Activated T-cell treated with anti-CD3 and anti-CD28 coated beads for 4 hours (primary cell): ENCODE results near the gene PAK6.

ENCODE experiments used
- DNase-seq: peaks from one replicate; pipeline ENCODE4 v3.0.0-alpha.2; 2020

PAK6 gene

DNA sequence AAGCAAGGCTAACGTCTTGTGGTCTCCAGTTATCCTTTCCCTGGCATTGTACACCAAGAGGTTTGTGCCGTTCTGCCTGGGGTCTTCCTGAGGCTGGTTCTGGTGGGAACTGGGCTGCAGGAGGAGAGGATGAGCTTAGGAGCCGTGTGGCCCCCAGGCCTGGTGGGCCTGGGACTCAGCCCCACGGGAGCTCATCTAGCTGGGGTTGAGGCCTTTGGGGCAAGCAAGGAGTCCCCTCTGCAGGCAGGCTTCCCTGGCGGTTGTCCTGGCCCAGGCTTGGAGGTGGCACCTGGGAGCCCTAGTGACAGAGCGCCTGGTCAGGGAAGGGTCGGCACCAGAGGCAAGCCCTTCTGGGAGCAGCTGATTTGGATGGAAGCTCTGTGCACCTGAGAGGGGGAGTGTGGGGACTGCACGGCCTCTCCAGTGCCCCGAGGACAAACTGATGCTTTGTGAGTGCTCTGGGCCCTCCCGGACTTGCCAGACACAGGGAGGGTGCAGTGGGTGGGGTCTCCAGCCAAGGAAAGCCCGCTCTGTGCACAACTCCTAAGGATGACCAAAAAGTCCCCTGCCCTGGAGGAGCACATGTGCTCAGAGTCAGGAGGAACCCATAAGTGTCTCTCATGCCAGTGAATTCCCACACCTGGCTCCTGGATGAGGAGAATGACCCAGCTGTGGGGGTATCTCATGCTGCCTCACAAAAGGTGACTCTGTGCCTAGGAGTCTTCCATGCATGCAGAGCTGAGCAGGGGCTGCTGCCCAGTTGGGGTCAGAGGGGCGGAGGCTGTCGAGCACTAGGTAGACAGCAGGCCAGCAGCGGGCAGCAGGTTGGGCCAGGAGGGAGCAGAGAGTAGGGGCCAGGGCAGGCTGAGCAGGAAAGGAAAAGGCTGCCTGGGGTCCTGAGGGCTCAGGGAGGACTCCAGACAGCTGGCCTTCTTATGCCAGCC lies 2.7 kb downstream of the PAK6 start:
- DNase-seq = no peak

DNA sequence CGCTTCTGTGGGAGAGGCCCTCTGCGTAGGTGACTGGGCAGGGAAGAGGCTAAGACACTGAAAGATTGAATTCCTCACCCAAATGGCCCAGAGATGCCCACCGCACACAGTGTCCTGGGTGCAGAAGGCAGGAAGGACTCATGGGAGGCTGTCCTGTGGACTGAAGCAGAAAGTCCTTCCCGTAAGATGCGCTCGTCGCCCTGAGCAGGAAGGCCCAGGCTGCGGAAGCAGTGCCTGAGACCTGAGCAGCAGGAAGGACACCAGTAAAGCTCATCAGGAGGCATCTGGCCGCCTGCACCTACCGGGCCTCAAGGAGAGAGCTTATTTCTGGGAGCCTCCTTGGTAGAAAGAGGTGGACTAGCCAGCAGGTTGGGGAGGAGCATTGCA lies 3.3 kb downstream of the PAK6 start:
- no peak for DNase-seq

DNA sequence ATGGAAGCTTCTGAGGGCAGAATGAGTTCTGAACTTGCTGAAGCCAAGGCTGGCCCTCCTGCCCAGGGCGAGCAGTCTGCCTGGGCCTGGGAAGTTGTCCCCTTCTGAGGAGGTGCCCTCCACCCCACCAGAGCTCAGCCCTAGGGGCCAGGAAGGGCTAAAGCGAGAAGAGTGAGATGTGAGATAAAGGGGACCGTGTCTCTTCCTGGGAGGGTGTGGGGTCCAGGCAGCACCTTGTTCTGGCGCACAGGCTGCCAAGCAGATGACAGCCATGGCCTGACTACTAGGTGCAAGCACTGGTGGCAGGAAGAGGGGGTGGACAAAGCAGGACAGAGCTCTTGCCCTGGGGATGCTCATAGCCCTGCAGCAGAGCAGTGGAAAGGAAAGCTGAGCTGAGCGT lies 3.7 kb downstream of the PAK6 start:
- no peak for DNase-seq

DNA sequence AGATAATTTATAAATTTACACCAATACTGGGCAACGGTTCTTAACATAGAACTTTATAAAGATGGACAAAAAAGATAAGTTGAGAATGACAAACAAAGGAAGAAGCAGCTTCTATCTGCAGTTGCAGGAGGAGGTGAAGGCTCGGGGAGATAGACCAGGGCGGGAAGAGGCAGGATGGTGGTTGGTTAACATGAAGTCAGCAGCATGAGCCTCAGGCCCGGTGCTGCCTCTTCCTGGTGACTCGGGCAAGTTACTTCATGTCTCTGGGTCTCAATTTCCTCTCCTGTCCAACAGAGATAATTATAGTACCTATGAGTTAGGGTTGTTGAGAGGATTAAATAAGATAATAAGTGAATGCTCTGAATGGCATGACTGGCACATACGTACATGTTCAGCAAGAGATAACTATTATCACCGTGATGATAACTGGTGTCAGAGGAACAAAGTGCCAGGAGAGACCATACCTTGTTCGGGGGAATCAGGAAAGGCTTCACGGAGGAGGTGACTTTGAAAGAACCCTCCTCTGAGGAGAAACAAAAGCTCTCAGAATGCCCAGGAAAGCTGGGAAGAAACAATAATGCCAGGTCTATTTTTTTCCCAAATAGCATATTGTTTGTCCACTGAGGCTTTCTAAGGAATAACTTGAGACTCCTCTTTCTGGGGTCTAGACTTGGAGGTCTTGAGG lies 4.4 kb downstream of the PAK6 start:
- no peak for DNase-seq

DNA sequence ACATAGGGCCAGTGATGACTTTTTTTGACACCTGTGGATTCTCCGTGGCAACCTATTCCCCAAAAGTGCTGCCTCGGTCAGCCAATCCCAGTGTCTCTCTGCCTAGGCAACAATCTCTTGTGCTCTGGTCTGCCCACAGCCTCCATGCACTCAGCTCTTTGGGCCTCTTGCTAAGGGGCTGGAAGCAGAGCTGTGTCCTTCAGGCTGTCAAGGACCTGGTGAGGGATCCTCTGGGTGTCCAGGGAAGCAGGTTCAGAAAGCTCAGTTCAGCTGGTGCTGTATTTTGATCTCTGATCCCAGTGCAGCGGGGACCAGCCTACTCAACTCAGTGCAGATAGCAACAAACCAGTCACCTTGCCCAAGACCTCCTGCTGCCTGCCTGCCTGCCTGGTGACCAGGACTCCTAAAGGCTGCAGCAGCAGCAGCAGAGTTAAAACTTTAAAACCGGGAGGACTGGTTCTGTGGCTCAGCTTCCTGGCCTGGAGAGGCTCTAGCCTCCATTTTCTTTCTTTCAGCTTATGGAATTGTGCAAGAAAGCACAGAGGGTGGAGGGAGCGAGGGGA lies 6.2 kb downstream of the PAK6 start:
- DNase-seq = no peak

DNA sequence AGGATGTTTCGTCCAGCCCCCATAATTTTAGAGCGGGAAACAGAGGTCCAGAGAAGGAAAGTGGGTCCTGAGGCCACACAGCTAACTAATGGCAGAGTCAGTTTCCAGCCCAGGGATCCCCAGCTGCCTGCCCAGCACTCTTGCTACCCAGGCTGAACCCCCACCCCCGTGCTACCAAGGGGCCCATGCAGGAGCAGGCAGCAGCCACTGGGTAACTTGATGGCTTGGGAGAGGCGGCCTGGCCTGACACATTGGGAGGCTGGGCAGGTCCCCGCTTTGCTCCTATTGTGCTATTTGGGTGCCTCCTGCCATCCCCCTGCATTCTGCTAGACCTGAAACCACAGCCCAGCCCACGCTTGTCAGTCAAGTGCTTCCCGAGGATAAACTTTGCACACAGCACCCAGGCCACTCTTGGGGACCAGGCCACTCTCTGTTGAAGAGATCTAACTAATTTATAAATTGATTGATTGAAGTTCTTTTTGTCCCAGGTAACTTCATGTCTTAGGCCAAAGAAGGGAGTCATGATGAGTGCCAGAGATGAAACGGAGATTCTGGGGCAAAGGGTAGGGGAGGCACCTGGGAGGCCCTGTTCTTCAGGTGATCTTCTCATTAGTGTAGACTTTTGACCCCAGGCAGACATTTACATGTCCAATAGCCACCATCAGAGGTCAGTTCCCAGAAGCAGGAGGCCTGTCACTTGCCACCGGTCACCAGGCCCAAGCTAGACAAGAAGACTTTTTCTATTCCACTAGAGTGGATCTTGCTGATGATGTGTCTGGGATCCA lies 7.0 kb downstream of the PAK6 start:
- DNase-seq = no peak

DNA sequence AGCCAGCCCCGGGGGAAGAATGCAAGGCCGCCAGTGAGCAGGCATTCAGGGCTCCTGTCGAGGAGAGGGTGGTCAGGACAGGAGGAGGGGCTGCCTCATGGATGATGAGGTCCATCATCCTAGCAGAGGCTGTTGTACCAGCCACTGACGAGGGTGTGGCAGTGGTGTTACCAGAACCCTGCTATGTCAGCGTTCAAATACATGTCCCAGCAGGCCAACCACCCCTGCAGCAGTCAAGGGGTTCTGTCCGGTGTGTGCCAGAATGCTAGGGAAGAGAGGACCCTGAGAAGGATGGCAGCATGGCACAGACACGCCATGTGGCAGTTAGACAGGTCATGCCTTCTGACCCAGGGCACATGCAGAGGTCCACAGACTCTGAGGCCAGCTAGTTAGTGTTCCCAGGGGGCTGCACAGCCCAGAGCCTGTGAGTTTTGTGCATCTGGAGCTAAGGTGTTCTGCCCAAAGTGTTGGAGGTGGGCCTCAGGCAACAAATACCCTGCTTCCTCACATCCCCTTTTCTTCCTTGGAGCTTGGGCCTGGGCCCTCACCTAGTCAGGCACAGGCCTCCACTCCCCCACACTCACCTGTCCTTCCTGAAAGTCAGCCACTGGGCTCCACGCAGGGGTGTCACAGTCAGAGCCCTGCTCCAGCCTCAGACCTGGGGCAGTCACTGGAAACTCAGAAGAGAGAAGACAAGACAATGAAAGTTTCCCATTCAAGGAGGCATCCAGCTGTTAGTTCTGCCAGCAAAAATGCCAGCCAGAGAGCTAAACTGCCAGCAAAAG lies 7.8 kb downstream of the PAK6 start:
- DNase-seq = no peak

DNA sequence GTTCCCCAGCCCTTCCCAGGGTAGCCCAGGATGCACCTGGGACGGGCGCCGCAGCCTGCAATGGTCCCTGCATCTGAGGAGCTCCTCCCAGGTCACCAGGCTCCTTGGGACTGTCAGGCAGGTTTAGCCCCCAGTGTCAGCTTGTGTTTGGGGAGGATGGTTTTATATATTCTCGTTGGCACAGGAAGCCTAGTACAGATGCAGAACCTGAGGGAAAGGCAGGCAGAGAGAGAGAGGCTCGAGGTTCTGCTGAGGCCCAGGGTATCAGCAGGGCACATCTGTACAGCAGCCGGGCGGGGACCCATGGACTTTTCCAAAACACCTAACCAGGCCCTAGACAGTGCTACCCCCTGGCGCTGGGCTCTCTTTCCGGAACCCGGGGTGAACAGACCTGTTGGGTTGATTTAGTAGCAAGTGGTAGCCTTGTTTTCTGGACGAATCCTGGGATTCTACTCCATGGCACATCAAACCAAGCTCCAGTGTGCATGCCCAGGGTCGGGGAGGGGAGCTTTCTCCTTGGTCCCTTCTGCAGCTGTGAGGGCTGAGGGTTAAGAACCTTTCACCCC lies 8.6 kb downstream of the PAK6 start:
- no peak for DNase-seq

DNA sequence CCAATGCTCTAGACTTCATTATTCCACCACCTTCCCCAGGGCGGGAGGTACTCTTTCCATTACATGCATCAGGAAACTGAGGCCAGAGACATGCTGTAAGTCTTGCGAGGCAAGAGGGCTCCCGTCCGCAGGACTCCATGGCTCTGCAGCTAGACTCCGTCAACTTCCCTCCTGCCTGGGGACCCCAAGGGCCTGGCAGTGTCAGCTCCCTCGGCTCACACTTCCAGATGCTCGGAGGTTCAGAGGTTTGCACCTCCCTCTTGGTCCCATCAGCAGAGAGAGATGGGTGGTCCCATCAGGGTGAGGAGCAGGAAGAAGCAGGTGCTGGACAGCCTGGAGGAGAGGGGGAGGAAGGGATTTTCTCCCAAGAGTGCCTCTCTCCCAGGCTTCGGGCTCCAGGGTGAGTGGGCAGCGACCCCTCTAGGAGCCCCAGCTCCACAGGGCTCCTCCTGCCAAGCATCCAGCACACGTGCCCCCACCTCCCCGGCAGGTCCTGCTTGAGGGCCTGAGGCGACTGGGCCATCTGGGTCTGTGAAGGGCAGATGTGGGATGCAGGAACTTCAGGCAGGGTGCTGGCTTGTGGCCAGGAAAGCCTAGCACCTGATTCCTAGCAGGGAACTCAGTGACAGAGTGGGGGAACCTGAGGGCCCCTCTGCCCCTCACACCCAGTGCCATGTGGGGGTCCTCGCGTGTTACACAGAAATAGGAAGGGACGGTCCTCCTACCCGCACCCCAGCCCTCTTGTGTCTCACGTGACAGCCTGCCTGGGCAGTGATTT lies 9.3 kb downstream of the PAK6 start:
- no peak for DNase-seq

DNA sequence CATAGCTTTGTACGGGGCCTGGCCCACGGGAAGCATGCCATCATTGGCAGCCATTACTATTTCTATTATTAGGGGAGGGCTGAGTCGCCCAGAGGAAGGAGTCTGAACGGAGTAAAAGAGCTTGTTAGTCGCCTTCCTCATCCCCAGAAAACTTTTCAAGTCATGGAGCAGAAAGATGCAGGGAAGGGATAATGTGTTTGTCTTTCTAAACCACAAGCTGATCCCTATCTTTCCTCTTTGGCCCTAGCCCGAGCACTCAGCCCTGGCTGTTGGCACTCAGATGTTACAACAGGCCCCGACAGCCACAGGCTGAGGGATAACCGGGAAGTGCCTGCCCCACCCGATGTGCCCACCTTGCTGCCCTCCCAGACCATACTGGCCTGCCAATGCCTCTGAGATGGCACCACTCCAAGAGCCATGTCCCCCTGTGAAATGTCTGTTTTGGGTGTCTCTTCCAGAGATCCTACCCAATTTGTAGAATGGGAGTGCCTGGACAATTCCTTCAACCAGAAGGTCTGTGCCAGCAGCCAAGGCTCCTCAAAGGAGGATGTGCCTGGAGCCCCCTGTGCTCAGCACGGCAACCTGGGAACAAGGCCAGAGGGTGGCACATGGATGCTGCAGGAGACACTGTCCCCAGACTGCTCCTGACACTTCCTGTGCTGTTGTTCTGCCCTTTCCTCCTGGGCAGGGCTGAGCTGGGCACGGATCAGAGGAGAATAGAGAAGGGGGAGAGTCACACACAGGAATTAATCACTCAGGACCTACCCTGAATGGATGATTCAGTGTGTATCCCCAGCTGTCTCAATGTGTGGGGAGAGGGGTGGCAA lies 10.8 kb downstream of the PAK6 start:
- DNase-seq = no peak

DNA sequence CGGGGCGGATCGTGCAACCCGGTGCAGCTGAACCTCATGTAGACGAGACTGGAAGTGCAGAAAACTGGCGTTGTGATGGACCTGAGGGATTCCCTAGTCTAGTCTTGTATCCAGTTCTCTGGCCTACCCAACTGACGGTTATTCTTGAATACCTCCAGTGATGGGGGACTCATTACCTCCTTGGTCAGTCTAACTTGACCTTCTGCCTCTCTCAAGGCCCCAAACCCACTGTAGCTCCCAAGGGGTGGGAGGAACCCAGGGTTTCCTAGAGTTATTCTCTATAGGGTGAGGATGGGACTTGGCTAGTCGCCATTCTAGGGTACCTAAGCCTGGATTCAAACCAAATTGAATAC lies 11.4 kb downstream of the PAK6 start:
- DNase-seq = no peak

DNA sequence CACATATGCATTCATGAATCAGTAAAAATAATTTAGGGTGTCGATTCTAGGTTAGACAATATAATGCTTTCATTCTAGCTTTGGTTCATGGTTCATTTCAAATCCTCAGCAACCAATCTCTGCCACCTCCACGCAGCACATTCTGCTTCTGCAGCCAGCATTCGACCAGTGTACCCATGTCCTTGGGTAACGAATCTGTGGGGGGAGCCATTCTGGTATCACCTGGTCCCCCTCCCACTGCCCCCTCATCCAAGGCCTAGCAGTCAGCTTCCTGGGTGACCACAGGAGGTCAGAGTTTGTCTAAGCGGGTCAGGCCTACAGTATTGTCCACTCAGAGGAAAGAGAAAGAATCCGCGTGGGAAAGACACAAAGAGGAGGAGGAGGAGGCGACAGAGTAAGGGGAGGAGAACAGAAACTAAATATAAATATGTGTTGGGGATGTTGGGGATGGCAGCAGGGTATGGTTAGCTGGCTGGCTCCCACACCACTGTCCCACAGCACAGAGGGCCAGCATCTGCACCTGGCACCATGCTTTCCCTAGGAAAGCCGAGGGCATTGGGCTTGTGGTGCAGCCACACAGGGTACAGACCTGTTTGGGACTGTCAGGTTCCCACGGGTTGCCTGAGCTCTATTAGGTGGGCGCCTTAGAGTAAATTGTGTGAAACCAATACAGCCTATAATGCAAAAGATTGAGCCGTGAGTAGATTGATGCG lies 12.1 kb downstream of the PAK6 start:
- DNase-seq = no peak

DNA sequence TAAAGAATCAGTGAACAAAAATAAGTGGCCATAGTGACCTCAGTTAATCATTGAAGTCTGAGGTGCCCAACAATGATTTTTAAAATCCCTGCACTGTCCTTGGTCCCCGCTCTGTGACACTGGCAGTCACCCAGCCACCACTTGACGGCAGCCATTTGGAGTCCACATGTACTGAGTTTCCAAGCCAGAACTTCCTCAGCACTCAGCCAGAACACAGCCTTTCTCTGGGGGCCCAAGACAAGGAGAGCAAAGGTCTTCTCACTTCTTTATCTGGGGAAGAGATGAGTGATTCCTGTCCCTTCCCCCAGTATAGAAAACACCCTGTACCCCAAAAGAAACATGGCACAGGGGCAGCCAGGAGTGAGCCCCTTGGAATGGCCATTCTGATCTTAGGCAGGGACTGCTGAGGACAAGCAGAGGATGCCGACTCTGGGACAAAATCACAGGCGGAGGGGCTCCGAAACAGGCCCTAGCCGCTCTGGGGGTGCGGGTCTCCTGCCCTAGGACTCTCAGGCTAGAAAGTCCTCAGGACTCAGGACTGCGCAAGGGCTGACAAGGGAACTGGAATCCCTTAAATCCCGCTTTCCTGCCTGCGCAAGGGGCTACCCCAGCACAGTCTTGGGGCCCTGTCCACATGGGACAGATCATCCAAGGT lies 12.8 kb downstream of the PAK6 start:
- DNase-seq = no peak

DNA sequence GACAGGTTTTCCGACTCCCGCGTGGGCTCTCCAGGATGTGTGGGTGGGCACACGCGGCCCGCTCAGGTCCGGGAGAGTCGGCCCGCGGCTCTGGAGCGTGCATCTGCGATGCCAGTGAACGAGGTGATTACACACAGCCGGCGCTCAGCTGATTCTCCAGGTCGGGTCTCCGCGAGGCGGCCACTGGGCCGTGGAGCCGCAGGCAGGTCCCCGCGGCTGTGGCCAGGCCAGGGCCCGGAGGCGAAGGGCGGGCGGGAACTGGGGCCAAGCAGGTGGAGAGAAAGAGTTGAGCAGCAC lies 13.2 kb downstream of the PAK6 start:
- DNase-seq = no peak

DNA sequence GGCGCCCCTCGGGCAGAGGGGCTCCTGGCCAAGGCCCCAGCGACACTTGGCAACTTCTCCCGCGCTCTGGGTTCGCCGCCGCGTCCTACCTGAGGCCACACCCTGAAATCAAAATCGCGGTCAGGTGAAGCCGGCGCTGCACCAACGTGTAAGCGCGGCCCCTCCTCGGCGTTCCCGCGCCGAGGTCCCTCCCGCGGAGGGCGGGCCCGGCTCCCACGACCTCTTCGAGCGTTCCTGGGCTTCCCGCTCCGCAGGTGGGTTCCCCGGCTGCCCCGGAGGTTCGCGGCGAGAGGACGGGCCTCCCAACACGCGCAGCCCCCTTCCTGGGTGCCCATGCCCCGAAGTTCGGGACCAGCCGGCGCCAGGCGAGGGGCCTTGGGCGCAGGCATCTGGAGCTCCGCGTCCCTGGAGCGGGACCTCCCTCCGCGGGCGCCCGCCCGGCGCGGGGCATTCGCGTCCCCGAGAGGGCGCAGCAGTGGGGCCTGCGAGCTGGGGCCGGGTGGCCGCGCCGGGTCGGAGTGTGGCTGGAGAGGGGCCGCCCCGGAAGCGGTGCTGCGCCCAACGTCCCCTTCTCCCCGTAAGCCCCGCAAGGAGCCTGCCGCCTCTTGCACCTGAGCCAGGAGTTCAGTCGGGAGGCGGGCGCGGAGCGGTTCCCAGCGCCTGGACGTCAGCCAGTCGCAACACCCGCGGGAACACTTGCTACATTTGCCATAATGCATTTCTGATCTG lies 13.7 kb downstream of the PAK6 start:
- no peak for DNase-seq

DNA sequence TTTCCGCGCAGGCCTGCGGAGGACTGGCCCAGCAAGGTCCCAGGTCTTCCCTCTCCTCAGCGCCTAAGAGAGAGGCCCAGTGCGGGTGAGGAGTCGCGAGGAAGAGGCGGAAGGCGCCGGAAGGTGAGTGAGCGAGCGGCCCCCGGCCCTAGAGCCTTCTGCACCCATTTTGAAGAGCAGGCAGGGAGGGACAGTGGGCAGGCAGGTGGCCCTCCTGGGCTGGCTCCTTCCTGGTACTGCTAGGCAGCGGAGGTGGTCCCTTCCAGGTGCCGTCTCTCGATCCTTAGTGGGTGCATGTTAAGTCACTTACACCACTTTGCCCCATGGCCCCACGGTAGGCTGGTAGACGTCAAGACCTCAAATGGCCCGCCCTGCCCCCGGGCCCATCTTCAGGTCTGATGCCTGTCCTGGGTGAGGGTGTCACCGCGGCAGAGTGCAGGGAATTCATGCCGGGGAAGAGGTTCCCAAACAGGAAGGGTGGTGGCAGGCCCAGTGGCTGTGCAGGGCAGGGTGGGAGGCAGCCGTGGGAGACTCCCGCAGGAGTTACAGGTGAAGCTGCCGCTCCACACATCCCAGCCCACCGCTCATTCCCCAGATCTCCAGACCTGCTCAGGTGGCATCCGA lies 14.4 kb downstream of the PAK6 start:
- no peak for DNase-seq

DNA sequence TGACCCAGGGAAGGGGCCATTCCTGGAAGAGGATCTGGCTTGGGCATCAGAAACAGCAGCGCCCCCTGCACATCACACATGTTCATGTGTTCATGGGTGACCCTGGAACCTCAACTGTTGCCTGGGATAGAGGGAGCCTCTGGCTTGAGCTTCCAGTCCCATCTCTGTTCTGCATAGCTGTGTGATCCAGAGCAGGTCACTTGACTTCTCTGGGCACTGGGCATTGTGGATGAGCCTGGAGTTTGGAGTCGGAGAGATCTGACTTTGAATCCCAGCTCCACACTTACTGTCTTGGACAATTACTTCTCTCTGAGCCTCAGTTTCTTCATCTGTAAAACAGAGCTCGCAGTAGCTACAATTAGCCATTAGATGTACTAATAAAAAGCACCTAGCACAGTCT lies 15.6 kb downstream of the PAK6 start:
- DNase-seq = no peak

DNA sequence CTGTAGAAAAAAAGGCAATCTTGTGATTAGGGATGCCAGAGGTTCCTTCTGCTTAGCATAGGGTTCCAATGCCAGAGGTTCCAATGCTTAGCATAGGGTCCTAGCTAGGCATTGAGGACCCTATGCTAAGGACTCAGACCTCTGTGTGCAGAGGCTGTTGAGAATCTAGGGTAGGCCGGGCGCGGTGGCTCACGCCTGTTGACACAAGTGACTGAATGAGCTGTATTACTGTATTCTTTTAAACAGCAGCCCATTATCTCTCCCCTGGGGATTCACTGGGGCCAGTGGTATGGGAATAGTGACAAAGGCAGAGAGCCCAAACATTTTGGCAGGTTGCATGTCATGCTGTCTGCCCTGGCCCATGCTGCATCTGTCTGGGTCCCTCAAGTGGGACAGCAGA lies 16.2 kb downstream of the PAK6 start:
- no peak for DNase-seq
